Tibial nerve (tissue), 4 donors: ENCODE data around the gene NT5M. TPM values are rescaled to one million over a fixed set of nuclear protein-coding genes. Genes with fewer than 3 reads are reported as not detected.

Experiments used
- DNase-seq, 2 donors: peaks; one replicate each; pipeline ENCODE4 v3.0.0-alpha.2; 2019; ENCODE audit warnings: low spot score in 2 of 2
- H3K27ac ChIP-seq, 4 donors: fragments of 200-600 bp; sonication (generic) in 3 of 4; one replicate each; pipeline ENCODE4 v1.5.1; 2017 to 2019; ENCODE audit warnings: mild to moderate bottlenecking in 1 of 4
- H3K27me3 ChIP-seq, 2 donors: fragments of 200-600 bp; sonication (generic) in 1 of 2; one replicate each; pipeline versions ENCODE4 v1.5.1 to v1.6.0; 2017 to 2019
- H3K36me3 ChIP-seq, 3 donors: fragments of 200-600 bp; sonication (generic); one replicate each; pipeline ENCODE4 v1.5.1; 2018 to 2019
- H3K4me1 ChIP-seq, 4 donors: fragments of 200-600 bp; sonication (generic) in 3 of 4; one replicate each; pipeline ENCODE4 v1.5.1; 2017 to 2019
- H3K4me3 ChIP-seq, 4 donors: fragments of 200-600 bp; sonication (generic) in 3 of 4; one replicate each; pipeline ENCODE4 v1.5.1; 2017 to 2019; ENCODE audit warnings: mild to moderate bottlenecking in 1 of 4, moderate library complexity in 1 of 4
- H3K9me3 ChIP-seq, 4 donors: fragments of 200-600 bp; sonication (generic) in 3 of 4; one replicate each; pipeline ENCODE4 v1.5.1; 2017 to 2019
- CTCF ChIP-seq, 5 experiments: fragments of 200-600 bp in 3 of 5; fragments of 450-650 bp in 2 of 5; sonication (generic) in 3 of 5; IDR thresholded peaks; one replicate each; pipeline ENCODE4 v1.5.1; 2016 to 2019; ENCODE audit warnings: antibody characterized with exemption in 5 of 5, mild to moderate bottlenecking in 3 of 5, moderate library complexity in 2 of 5
- EP300 ChIP-seq, 2 donors: sonication (generic); formaldehyde crosslinking; IDR thresholded peaks; one replicate each; pipeline ENCODE4 v1.6.1; 2017; ENCODE audit warnings: antibody characterized with exemption in 2 of 2, mild to moderate bottlenecking in 1 of 2
- POLR2A ChIP-seq, 2 donors: fragments of 450-650 bp; IDR thresholded peaks; one replicate each; pipeline ENCODE4 v1.6.1; 2017; ENCODE audit warnings: antibody characterized with exemption in 2 of 2, mild to moderate bottlenecking in 2 of 2, moderate library complexity in 2 of 2
- WGBS, 2 donors: methylation state at CpG; one replicate each; pipeline ENCODE4 v1.1.5; 2018; 5-methylcytosine and 5-hydroxymethylcytosine counted together
- total RNA-seq, 4 donors: library from RNA; depleted of rRNA; stranded (reverse); fragments of >200 nt; gene quantifications; one replicate each; pipeline ENCODE4 v1.1.0, GENCODE V29; 2016

The NT5M gene
- total RNA-seq, 4 donors from 2014 or later, result 4.8 to 11.2 (median 7.7) TPM

- WGBS, 2 donors, result 90 to 96% methylated on average over 10 of the region's 10 CpGs
- Histone ChIP-seq H3K9me3 (peaks cover 0 to 19% (median 3%) of the 10 kb centered on the region in 4 donors), H3K27ac (no peak overlapping the region), H3K4me1 (peaks cover 0 to 22% (median 0%) of the 10 kb centered on the region in 4 donors), H3K27me3 (peaks cover 0 to 3% of the 10 kb centered on the region in 2 donors), H3K4me3 (no peak overlapping the region), H3K36me3 (no peaks in the 10 kb centered on the region)
- no peak for DNase-seq
- TF ChIP-seq POLR2A (IDR thresholded peaks at IDR 0.05) (no peak), EP300 (IDR thresholded peaks at IDR 0.05) (no peak), CTCF (IDR thresholded peaks at IDR 0.05) (no peak)
Measured at GRCh38 chr17:17356931-17357270, 53.7 kb downstream of the NT5M start.

GRCh38 chr17:17358060-17358751 is 55.0 kb downstream of the NT5M start:
- TF ChIP-seq POLR2A (IDR thresholded peaks at IDR 0.05) (no peak), CTCF (IDR thresholded peaks at IDR 0.05) (no peak), EP300 (IDR thresholded peaks at IDR 0.05) (no peak)
- no peak overlapping the region for H3K27ac ChIP-seq
- H3K27me3 ChIP-seq, result no peaks in the 10 kb centered on the region
- peaks cover 0 to 19% (median 0%) of the 10 kb centered on the region in 4 donors for H3K4me1 ChIP-seq
- peaks cover 0 to 19% (median 3%) of the 10 kb centered on the region in 4 donors for H3K9me3 ChIP-seq
- 57 to 94% methylated on average over 3 of the region's 3 CpGs for WGBS, 2 donors
- no peaks in the 10 kb centered on the region for H3K36me3 ChIP-seq
- no peak overlapping the region for H3K4me3 ChIP-seq
- no peak for DNase-seq

- H3K36me3 ChIP-seq, result no peaks in the 10 kb centered on the region
- 41 to 62% methylated on average over 2 of the region's 2 CpGs for WGBS, 2 donors
- no peak overlapping the region for H3K27ac ChIP-seq
- H3K4me1 ChIP-seq, result peaks cover 0 to 22% (median 0%) of the 10 kb centered on the region in 4 donors
- peaks cover 0 to 19% (median 3%) of the 10 kb centered on the region in 4 donors for H3K9me3 ChIP-seq
- TF ChIP-seq CTCF (IDR thresholded peaks at IDR 0.05), result no peak
- TF ChIP-seq POLR2A (IDR thresholded peaks at IDR 0.05), result no peak
- no peak for TF ChIP-seq EP300 (IDR thresholded peaks at IDR 0.05)
- no peak overlapping the region for H3K4me3 ChIP-seq
- no peak for DNase-seq
- no peaks in the 10 kb centered on the region for H3K27me3 ChIP-seq
Measured at GRCh38 chr17:17358866-17359265, 55.7 kb downstream of the NT5M start.

- H3K36me3 ChIP-seq, result no peaks in the 10 kb centered on the region
- H3K4me3 ChIP-seq, result no peak overlapping the region
- peaks cover 0 to 26% (median 0%) of the 10 kb centered on the region in 4 donors for H3K4me1 ChIP-seq
- TF ChIP-seq CTCF (IDR thresholded peaks at IDR 0.05), result no peak
- no peaks in the 10 kb centered on the region for H3K27me3 ChIP-seq
- DNase-seq, result no peak
- 84 to 85% methylated on average over 2 of the region's 2 CpGs for WGBS, 2 donors
- peaks cover 0 to 19% (median 3%) of the 10 kb centered on the region in 4 donors for H3K9me3 ChIP-seq
- no peak overlapping the region for H3K27ac ChIP-seq
Measured at GRCh38 chr17:17359271-17359670, 56.1 kb downstream of the NT5M start.

GRCh38 chr17:17360087-17360730 is 57.0 kb downstream of the NT5M start:
- Histone ChIP-seq H3K36me3 (no peaks in the 10 kb centered on the region), H3K4me1 (peaks cover 0 to 26% (median 0%) of the 10 kb centered on the region in 4 donors), H3K27me3 (no peaks in the 10 kb centered on the region), H3K9me3 (peaks cover 0 to 19% (median 3%) of the 10 kb centered on the region in 4 donors), H3K27ac (no peak overlapping the region), H3K4me3 (no peak overlapping the region)
- WGBS, 2 donors, result 86 to 98% methylated on average over 1 of the region's 1 CpG
- TF ChIP-seq EP300 (IDR thresholded peaks at IDR 0.05), result no peak
- TF ChIP-seq POLR2A (IDR thresholded peaks at IDR 0.05), result no peak
- no peak for TF ChIP-seq CTCF (IDR thresholded peaks at IDR 0.05)
- DNase-seq, result no peak
